HEK293 (cell line): ENCODE data around the gene KRT38.

Experiments used
- CTCF ChIP-seq: fragments of 450-650 bp; formaldehyde crosslinking; IDR thresholded peaks from 2 replicates; pipeline ENCODE4 v1.5.1; 2016; ENCODE audit warnings: missing biosample characterization, missing genetic modification characterization
- SCRT1 ChIP-seq: fragments of 450-650 bp; formaldehyde crosslinking; IDR thresholded peaks from 2 replicates; pipeline ENCODE4 v1.5.1; 2016; ENCODE audit warnings: missing biosample characterization, missing genetic modification characterization, borderline replicate concordance
- ZNF23 ChIP-seq: fragments of 450-650 bp; formaldehyde crosslinking; IDR thresholded peaks from 2 replicates; pipeline ENCODE4 v1.5.1; 2016; ENCODE audit warnings: missing biosample characterization, missing genetic modification characterization, borderline replicate concordance
- ZNF521 ChIP-seq: fragments of 450-650 bp; formaldehyde crosslinking; IDR thresholded peaks from 2 replicates; pipeline ENCODE4 v1.5.1; 2017; ENCODE audit warnings: missing biosample characterization, mild to moderate bottlenecking, missing genetic modification characterization
- ZNF561 ChIP-seq: fragments of 450-650 bp; IDR thresholded peaks from 2 replicates; pipeline ENCODE4 v1.5.1; 2018; ENCODE audit warnings: missing biosample characterization, missing genetic modification characterization, borderline replicate concordance
- ZNF610 ChIP-seq: fragments of 450-650 bp; formaldehyde crosslinking; IDR thresholded peaks from 2 replicates; pipeline ENCODE4 v1.5.1; 2016; ENCODE audit warnings: missing biosample characterization, missing genetic modification characterization, borderline replicate concordance
- TF ChIP-seq, protein P1 (sequence below): fragments of 450-650 bp; formaldehyde crosslinking; IDR thresholded peaks from 2 replicates; pipeline ENCODE4 v1.5.1; 2017; ENCODE audit warnings: missing biosample characterization, missing genetic modification characterization
- TF ChIP-seq, protein P2 (sequence below): fragments of 450-650 bp; formaldehyde crosslinking; IDR thresholded peaks from 2 replicates; pipeline ENCODE4 v1.5.1; 2016; ENCODE audit warnings: missing biosample characterization, missing genetic modification characterization
- TF ChIP-seq, protein P3 (sequence below): fragments of 450-650 bp; IDR thresholded peaks from 2 replicates; pipeline ENCODE4 v1.5.1; 2018; ENCODE audit warnings: missing biosample characterization, missing genetic modification characterization

DNA sequence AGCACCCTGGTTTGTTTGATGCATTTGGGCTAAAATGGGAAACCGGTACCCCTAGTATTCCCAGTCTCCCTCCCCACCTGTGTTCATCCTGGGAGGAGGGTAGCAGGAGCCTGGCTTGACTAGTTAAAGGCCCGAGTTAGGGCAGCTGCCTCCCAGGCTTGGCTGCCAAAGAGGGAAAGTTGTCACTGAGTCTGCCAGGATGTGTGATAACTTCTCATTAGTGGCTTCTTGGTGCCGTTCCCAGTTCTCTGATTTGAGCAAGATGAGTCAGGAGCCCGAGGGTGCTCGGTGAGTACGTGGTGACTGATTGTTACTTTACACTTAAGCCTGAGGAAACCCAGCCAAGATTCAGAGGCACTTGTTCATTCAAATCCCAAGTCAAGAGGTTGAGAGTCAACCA is 23.9 kb upstream of the KRT38 start:
- TF ChIP-seq CTCF (tag by site-specific recombination) = no peak
- TF ChIP-seq, protein P1, sequence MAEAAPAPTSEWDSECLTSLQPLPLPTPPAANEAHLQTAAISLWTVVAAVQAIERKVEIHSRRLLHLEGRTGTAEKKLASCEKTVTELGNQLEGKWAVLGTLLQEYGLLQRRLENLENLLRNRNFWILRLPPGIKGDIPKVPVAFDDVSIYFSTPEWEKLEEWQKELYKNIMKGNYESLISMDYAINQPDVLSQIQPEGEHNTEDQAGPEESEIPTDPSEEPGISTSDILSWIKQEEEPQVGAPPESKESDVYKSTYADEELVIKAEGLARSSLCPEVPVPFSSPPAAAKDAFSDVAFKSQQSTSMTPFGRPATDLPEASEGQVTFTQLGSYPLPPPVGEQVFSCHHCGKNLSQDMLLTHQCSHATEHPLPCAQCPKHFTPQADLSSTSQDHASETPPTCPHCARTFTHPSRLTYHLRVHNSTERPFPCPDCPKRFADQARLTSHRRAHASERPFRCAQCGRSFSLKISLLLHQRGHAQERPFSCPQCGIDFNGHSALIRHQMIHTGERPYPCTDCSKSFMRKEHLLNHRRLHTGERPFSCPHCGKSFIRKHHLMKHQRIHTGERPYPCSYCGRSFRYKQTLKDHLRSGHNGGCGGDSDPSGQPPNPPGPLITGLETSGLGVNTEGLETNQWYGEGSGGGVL = no peak
- TF ChIP-seq ZNF610 = no peak
- no peak for TF ChIP-seq ZNF521 (tag by site-specific recombination)
- TF ChIP-seq ZNF23 (tag by site-specific recombination) = no peak
- no peak for TF ChIP-seq SCRT1
- TF ChIP-seq ZNF561 (tag by site-specific recombination) = no peak
- TF ChIP-seq, protein P2, sequence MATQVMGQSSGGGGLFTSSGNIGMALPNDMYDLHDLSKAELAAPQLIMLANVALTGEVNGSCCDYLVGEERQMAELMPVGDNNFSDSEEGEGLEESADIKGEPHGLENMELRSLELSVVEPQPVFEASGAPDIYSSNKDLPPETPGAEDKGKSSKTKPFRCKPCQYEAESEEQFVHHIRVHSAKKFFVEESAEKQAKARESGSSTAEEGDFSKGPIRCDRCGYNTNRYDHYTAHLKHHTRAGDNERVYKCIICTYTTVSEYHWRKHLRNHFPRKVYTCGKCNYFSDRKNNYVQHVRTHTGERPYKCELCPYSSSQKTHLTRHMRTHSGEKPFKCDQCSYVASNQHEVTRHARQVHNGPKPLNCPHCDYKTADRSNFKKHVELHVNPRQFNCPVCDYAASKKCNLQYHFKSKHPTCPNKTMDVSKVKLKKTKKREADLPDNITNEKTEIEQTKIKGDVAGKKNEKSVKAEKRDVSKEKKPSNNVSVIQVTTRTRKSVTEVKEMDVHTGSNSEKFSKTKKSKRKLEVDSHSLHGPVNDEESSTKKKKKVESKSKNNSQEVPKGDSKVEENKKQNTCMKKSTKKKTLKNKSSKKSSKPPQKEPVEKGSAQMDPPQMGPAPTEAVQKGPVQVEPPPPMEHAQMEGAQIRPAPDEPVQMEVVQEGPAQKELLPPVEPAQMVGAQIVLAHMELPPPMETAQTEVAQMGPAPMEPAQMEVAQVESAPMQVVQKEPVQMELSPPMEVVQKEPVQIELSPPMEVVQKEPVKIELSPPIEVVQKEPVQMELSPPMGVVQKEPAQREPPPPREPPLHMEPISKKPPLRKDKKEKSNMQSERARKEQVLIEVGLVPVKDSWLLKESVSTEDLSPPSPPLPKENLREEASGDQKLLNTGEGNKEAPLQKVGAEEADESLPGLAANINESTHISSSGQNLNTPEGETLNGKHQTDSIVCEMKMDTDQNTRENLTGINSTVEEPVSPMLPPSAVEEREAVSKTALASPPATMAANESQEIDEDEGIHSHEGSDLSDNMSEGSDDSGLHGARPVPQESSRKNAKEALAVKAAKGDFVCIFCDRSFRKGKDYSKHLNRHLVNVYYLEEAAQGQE = no peak
- TF ChIP-seq, protein P3, sequence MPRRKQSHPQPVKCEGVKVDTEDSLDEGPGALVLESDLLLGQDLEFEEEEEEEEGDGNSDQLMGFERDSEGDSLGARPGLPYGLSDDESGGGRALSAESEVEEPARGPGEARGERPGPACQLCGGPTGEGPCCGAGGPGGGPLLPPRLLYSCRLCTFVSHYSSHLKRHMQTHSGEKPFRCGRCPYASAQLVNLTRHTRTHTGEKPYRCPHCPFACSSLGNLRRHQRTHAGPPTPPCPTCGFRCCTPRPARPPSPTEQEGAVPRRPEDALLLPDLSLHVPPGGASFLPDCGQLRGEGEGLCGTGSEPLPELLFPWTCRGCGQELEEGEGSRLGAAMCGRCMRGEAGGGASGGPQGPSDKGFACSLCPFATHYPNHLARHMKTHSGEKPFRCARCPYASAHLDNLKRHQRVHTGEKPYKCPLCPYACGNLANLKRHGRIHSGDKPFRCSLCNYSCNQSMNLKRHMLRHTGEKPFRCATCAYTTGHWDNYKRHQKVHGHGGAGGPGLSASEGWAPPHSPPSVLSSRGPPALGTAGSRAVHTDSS (tag by site-specific recombination) = no peak
